Hepatocyte (in vitro differentiated cells): ENCODE data around the gene ENG. TPM values are rescaled to one million over a fixed set of nuclear protein-coding genes. Genes with fewer than 3 reads are reported as not detected.
"Not testable (repeated sequence)": the region's sequence is repeated elsewhere in the genome, so short reads cannot be mapped to it uniquely, and the experiment has no call there.

Experiments
- DNase-seq: peaks from one replicate; pipeline ENCODE4 v3.0.0-alpha.2; 2016; ENCODE audit warnings: low spot score
- H2AFZ ChIP-seq: fragments of 200-600 bp; sonication (generic); 2 replicates; pipeline ENCODE4 v1.6.0; 2016; ENCODE audit warnings: antibody characterized with exemption, mild to moderate bottlenecking
- H3K27ac ChIP-seq: fragments of 200-600 bp; sonication (generic); 2 replicates; pipeline ENCODE4 v1.5.1; 2016; ENCODE audit warnings: mild to moderate bottlenecking
- H3K27me3 ChIP-seq: fragments of 200-600 bp; sonication (generic); 2 replicates; pipeline ENCODE4 v1.6.1; 2016
- H3K36me3 ChIP-seq: fragments of 200-600 bp; sonication (generic); replicated peaks from 2 replicates; pipeline ENCODE4 v1.5.1; 2016; ENCODE audit warnings: low read depth; ENCODE audit not compliant: insufficient read depth
- H3K4me1 ChIP-seq: fragments of 200-600 bp; sonication (generic); 2 replicates; pipeline ENCODE4 v1.5.1; 2016; ENCODE audit warnings: mild to moderate bottlenecking, moderate library complexity; ENCODE audit not compliant: insufficient read depth
- H3K4me2 ChIP-seq: fragments of 200-600 bp; sonication (generic); 2 replicates; pipeline ENCODE4 v1.6.0; 2016
- H3K4me3 ChIP-seq: fragments of 200-600 bp; sonication (generic); 2 replicates; pipeline ENCODE4 v1.5.1; 2016; ENCODE audit warnings: mild to moderate bottlenecking
- H3K79me2 ChIP-seq: fragments of 200-600 bp; sonication (generic); 2 replicates; pipeline ENCODE4 v1.6.0; 2017; ENCODE audit warnings: mild to moderate bottlenecking
- H3K9me2 ChIP-seq: fragments of 200-600 bp; sonication (generic); replicated peaks from 2 replicates; pipeline ENCODE4 v1.6.0; 2017; ENCODE audit warnings: mild to moderate bottlenecking; ENCODE audit not compliant: insufficient read depth
- H3K9me3 ChIP-seq: fragments of 200-600 bp; sonication (generic); 2 replicates; pipeline ENCODE4 v1.5.1; 2016; ENCODE audit warnings: low read depth, mild to moderate bottlenecking
- H4K20me1 ChIP-seq: fragments of 200-600 bp; sonication (generic); 2 replicates; pipeline ENCODE4 v1.6.0; 2016; ENCODE audit warnings: mild to moderate bottlenecking; ENCODE audit not compliant: insufficient read depth, poor library complexity, severe bottlenecking
- CTCF ChIP-seq: fragments of 200-600 bp; sonication (generic); IDR thresholded peaks from 2 replicates; pipeline ENCODE4 v1.5.1; 2016; ENCODE audit warnings: antibody characterized with exemption, mild to moderate bottlenecking; ENCODE audit not compliant: poor library complexity
- EZH2 ChIP-seq: fragments of 200-600 bp; sonication (generic); IDR thresholded peaks from 2 replicates; pipeline ENCODE4 v1.6.1; 2016; ENCODE audit warnings: antibody characterized with exemption, mild to moderate bottlenecking, borderline replicate concordance
- EZH2phosphoT487 ChIP-seq: fragments of 200-600 bp; sonication (generic); IDR thresholded peaks from one replicate; pipeline ENCODE4 v1.6.1; 2018; ENCODE audit warnings: antibody characterized with exemption, mild to moderate bottlenecking, low read depth, moderate library complexity; ENCODE audit not compliant: unreplicated experiment, severe bottlenecking
- WGBS: methylation state at CpG from one replicate; pipeline ENCODE4 v1.1.6; 2016; ENCODE audit warnings: low lambda C conversion rate; ENCODE audit errors: missing lambda C conversion rate; 5-methylcytosine and 5-hydroxymethylcytosine counted together
- polyA plus RNA-seq: library from polyadenylated mRNA; unstranded; fragments of >200 nt; fragmentation: Nextera tagmentation; extraction: Ambion mirVana; gene quantifications from 2 replicates; pipeline ENCODE4 v1.2.1, GENCODE V29; 2016
- total RNA-seq: library from RNA; depleted of rRNA; stranded (reverse); fragments of >200 nt; gene quantifications from 2 replicates; pipeline ENCODE4 v1.2.3, GENCODE V29; 2014

The ENG gene
- total and polyA plus RNA-seq, 2 experiments from 2014 or later: 6.8 to 21.2 TPM

DNA sequence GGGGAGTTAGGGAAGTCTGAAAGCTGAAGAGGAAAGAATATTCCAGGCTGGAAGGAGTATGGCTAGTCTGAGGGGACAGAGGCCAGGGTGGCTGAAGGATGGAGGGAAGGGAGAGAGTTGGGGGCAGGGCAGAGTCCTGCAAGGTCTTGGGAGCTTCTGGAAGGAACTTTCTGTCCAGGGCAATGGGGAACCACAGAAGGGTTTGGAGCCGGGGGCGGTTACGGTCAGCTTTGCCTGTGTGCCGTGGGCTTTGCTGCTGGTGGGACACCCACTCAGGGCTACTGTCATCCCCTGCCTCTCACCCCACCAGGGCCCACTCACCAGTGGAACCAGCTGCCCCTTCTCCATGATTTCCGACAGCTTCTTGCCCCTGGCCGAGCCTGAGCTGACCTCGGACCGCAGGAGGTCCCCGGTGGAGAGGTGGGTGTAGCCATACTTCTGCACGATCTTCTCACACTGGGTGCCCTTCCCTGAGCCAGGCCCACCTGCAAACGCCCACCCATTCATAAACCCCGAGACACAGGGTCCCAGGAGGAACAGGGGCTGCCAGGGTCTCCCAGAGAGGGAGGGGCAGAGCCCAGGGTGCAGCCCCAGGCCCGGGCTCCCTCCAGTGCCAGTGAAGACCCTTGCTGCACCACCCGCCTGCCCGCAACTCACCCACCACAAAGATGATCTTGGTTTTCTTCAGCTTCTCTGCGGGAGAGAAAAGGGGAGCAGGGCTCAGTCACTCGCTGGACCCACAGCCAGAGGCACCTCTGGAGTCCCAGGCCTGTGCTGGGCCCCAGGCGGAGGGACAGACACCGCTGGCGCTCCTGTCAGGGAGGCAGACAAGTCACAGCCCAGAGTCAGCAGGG is 18.1 kb upstream of the ENG start:
- Histone ChIP-seq H3K4me2 (no peak overlapping the region), H3K4me1 (peaks cover 23% of the 10 kb centered on the region), H2AFZ (no peak overlapping the region), H3K9me2 (no peaks in the 10 kb centered on the region), H3K9me3 (no peaks in the 10 kb centered on the region), H3K27me3 (no peaks in the 10 kb centered on the region), H3K4me3 (no peak overlapping the region), H3K36me3 (no peaks in the 10 kb centered on the region), H4K20me1 (no peaks in the 10 kb centered on the region), H3K27ac (no peak overlapping the region), H3K79me2 (peaks cover 8% of the 10 kb centered on the region)
- WGBS: 95% methylated on average over 20 of the region's 20 CpGs
- TF ChIP-seq EZH2phosphoT487: no peak
- DNase-seq: no peak

DNA sequence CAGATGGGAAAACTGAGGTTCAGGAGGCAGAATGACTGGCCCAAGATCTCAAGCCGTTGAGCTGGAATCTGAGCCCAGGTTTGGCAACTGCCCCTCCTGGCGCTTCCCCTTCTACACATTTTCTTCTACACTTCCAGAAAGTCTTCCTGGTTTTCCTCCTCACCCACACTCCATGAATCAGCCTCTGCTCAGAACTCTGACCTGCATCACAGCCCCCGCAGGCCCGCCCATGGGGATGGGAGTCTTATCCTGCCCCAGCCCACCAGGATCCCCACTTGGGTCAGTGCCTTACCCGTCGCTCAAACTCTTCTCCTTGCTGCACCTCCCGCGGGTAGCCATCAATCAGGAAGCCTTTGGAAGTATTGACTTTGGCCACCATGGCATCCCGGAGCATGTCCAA is 17.1 kb upstream of the ENG start:
- peaks cover 4% of the 10 kb centered on the region for H3K79me2 ChIP-seq
- H3K27me3 ChIP-seq: no peaks in the 10 kb centered on the region
- no peaks in the 10 kb centered on the region for H3K36me3 ChIP-seq
- 94% methylated on average over 9 of the region's 9 CpGs for WGBS
- H3K4me3 ChIP-seq: no peak overlapping the region
- H3K9me3 ChIP-seq: no peaks in the 10 kb centered on the region
- TF ChIP-seq CTCF (no peak), EZH2 (no peak), EZH2phosphoT487 (no peak)
- no peaks in the 10 kb centered on the region for H4K20me1 ChIP-seq
- peaks cover 15% of the 10 kb centered on the region for H3K4me1 ChIP-seq
- no peak overlapping the region for H3K4me2 ChIP-seq
- no peak for DNase-seq
- no peak overlapping the region for H2AFZ ChIP-seq
- no peaks in the 10 kb centered on the region for H3K9me2 ChIP-seq
- H3K27ac ChIP-seq: no peak overlapping the region

DNA sequence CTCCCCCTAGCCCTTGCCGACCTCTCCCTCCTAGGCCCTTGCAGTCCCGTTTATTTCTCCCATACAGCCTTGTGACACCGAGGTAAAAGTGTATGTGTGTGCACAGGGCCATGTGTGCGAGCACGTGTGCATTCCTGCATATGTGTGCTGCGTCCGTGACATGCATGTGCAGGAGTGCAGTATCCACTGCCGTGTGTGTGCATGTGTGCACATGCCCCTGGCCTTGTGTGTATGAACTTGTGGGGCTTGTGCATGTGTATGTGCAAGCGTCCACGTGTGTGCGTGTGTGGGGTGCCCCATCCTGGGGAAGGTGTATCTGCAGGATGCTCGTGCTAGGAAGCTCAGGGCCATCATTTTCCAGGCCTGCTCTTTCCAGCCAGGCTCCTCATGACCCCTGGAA is 16.4 kb upstream of the ENG start:
- no peaks in the 10 kb centered on the region for H3K27me3 ChIP-seq
- DNase-seq: no peak
- no peak overlapping the region for H3K4me3 ChIP-seq
- WGBS: 90% methylated on average over 12 of the region's 12 CpGs
- no peaks in the 10 kb centered on the region for H3K79me2 ChIP-seq
- H3K4me1 ChIP-seq: peaks cover 11% of the 10 kb centered on the region
- H3K36me3 ChIP-seq: no peaks in the 10 kb centered on the region
- no peaks in the 10 kb centered on the region for H4K20me1 ChIP-seq
- no peak overlapping the region for H2AFZ ChIP-seq
- no peak overlapping the region for H3K4me2 ChIP-seq
- no peak overlapping the region for H3K27ac ChIP-seq
- TF ChIP-seq CTCF (no peak), EZH2phosphoT487 (no peak), EZH2 (no peak)
- H3K9me2 ChIP-seq: no peaks in the 10 kb centered on the region
- H3K9me3 ChIP-seq: no peaks in the 10 kb centered on the region

DNA sequence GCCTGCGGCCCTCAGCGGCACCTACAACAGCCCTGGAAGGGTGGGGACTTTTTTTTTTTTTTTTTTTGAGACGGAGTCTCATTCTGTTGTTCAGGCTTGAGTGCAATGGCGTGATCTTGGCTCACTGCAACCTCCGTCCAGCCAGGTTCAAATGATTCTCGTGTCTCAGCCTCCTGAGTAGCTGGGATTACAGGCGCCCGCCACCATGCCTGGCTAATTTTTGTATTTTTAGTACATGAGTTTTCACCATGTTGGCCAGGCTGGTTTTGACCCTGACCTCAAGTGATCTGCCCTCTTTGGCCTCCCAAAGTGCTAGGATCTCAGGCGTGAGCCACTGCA is 15.7 kb upstream of the ENG start:
- not testable (repeated sequence) for H4K20me1 ChIP-seq, H3K36me3 ChIP-seq, H3K79me2 ChIP-seq, H3K9me2 ChIP-seq, H3K4me3 ChIP-seq, H3K4me2 ChIP-seq, H3K27me3 ChIP-seq, H2AFZ ChIP-seq, DNase-seq, H3K9me3 ChIP-seq, H3K27ac ChIP-seq
- H3K4me1 ChIP-seq: peaks cover 11% of the 10 kb centered on the region
- WGBS: 60% methylated on average over 9 of the region's 9 CpGs
